Measurements from ENCODE around the gene KLHL3.

KLHL3 gene

DNA sequence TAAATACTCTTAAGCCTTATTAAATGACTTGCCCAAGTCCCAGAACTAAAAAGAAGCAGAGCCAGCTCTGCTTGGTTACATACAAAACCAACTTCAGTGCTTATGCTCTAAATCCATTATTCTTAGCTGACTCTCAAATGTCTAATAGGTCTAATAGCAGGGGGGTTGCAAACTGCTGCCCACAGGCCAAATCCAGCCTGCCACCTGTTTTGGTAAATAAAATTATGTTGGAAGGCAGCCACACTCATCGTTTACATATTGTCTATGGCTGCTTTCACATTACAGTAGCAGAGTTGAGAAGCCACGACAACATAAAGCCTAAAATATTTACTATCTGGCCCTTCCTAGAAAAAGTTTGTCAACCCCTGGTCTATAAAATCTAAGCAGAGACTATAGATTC is 69.0 kb downstream of the KLHL3 start:
- in situ Hi-C loops (cut with MboI; ENCODE audit: low pct_unique_long_range_greater_than_20kb, low sequenced_read_pairs, unreplicated experiment) = loop anchor here (10.0 kb wide), 1 partner anchor 68 kb away; the partner anchor contains the start of gene KLHL3
- TF ChIP-seq, protein P1, sequence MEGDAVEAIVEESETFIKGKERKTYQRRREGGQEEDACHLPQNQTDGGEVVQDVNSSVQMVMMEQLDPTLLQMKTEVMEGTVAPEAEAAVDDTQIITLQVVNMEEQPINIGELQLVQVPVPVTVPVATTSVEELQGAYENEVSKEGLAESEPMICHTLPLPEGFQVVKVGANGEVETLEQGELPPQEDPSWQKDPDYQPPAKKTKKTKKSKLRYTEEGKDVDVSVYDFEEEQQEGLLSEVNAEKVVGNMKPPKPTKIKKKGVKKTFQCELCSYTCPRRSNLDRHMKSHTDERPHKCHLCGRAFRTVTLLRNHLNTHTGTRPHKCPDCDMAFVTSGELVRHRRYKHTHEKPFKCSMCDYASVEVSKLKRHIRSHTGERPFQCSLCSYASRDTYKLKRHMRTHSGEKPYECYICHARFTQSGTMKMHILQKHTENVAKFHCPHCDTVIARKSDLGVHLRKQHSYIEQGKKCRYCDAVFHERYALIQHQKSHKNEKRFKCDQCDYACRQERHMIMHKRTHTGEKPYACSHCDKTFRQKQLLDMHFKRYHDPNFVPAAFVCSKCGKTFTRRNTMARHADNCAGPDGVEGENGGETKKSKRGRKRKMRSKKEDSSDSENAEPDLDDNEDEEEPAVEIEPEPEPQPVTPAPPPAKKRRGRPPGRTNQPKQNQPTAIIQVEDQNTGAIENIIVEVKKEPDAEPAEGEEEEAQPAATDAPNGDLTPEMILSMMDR (IDR thresholded peaks at IDR 0.05; ENCODE audit: extremely low read depth, insufficient read depth, missing control alignments) = no peak
- no peak for DNase-seq (ENCODE audit: low spot score)

DNA sequence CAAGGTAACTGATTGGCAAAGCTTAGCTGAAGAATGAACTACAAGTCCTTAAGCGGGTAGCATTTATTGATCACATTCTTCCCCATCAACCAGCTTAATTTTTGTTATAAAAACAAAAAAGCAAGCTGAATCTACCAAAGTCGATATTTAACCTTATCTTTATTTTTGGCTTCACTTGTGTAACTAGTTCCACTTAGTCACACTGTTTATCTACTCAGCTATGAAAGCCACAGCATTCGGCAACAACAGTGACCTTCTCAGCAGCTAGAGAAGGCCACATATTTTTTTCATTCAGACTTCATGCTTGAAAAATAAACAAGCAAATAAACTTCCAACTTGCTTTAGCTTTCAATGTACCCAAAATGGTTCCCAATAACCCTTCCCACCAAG is 69.4 kb downstream of the KLHL3 start:
- no peak for DNase-seq (ENCODE audit: low spot score)
- TF ChIP-seq, protein P1 (IDR thresholded peaks at IDR 0.05; ENCODE audit: extremely low read depth, insufficient read depth, missing control alignments) = no peak
- in situ Hi-C loops (cut with MboI; ENCODE audit: low pct_unique_long_range_greater_than_20kb, low sequenced_read_pairs, unreplicated experiment) = loop anchor here (10.0 kb wide), 1 partner anchor 68 kb away; the partner anchor contains the start of gene KLHL3

DNA sequence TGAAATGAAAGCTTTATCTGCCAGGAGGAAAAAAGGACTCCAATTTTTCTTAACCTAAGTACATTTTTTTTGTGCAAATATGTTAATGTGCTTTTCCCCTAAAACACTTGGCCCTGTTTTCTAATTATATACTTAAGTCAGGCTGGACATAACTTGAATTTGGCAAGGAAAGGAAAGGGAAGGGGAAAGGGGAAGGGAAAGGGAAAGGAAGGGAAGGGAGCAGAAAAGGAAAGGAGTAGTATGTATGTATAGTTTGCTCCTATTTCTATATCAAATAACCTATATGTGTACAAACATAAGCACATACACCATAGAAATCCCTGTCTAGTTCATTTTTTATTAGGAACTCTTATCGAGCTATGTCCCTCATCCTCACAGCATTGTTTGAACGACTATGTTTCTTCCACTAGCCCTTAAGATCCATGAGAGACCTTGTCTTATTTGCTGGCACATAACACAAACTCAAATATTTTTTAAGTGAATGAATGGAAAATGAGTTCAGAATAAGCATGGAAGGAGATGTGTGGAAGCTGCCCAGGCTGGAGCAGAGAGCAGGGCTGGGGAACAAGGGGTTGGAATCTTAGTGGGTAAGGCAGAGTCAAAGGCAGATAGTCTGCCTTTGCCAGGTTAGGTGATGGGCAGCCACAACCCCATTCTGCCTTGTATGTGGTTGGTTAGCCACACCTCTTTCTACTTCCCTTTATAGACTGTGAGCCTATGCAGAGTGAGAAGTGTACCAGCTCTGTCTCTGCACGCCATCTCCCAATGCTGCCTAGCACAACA is 70.0 kb downstream of the KLHL3 start:
- in situ Hi-C loops (cut with MboI; ENCODE audit: low pct_unique_long_range_greater_than_20kb, low sequenced_read_pairs, unreplicated experiment) = loop anchor here (10.0 kb wide), 1 partner anchor 69 kb away; the partner anchor contains the start of gene KLHL3
- TF ChIP-seq, protein P1 (IDR thresholded peaks at IDR 0.05; ENCODE audit: extremely low read depth, insufficient read depth, missing control alignments) = no peak
- DNase-seq (ENCODE audit: low spot score) = peak; percentile 64

DNA sequence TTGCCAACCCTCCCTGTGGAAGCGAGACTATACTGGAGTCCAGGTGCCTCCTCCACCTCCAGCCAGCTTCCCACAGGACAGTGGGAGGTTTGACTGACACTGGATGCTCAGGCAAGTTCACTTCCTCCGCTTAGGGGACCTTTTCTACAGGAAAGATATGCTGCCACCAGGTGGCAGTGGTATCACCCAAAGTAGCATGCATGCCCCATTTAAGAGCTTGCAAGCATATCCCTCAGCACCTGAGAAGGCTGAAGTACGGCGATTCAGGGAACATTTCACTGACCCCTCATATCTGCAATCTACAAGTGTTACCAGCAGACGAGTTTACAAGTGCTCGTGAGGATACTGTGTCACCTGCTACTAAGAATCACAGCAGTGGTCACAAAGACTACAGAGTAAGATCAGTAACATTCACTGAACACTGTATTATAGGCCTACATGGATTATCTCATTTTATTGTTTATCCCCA is 75.5 kb downstream of the KLHL3 start:
- in situ Hi-C loops (cut with MboI; ENCODE audit: low pct_unique_long_range_greater_than_20kb, low sequenced_read_pairs, unreplicated experiment) = loop anchor here (10.0 kb wide), 1 partner anchor 74 kb away; the partner anchor contains the start of gene KLHL3
- DNase-seq (ENCODE audit: low spot score) = peak; percentile 59
- TF ChIP-seq, protein P1 (IDR thresholded peaks at IDR 0.05; ENCODE audit: extremely low read depth, insufficient read depth, missing control alignments) = peak; percentile 79

DNA sequence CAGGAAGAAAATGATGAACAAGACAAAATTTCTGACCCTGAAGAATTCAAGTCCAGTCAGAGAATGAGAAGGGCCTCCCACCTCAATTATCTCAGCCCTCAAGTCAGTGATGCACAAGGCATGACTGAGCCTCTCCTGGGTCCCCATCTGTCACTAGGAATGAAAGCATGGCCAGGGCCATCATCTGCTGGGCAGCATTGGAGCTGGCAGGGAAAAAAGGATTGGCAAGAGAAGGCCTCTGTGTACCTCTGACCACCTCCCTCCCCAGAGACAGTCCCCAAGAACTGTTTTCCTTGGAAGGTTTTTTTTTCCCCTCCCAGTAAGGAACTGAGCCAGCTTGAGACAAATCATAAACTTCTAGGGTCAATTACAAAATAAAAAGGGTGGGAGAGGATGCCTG is 76.7 kb downstream of the KLHL3 start:
- in situ Hi-C loops (cut with MboI; ENCODE audit: low pct_unique_long_range_greater_than_20kb, low sequenced_read_pairs, unreplicated experiment) = no loop called here
- TF ChIP-seq, protein P1 (IDR thresholded peaks at IDR 0.05; ENCODE audit: extremely low read depth, insufficient read depth, missing control alignments) = no peak
- no peak for DNase-seq (ENCODE audit: low spot score)

DNA sequence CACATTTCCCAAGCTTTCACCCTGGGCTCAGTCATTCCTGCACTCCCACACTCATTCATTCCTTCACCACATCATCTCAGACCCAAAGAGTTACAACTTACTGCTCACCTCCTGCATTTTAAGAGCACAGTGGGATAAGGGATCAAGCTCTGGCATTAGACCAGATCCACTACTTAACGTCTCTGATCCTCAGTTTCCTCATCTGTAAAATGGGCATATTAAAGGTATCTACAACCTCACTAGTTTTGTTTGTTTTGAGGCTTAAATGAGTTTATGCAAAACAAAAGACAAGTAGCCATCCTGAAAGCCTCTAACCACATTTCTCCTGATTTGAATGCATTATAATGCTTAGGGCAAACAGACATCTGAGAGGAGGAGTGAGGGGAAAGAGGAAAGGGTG is 77.6 kb downstream of the KLHL3 start:
- in situ Hi-C loops (cut with MboI; ENCODE audit: low pct_unique_long_range_greater_than_20kb, low sequenced_read_pairs, unreplicated experiment) = no loop called here
- TF ChIP-seq, protein P1 (IDR thresholded peaks at IDR 0.05; ENCODE audit: extremely low read depth, insufficient read depth, missing control alignments) = no peak
- no peak for DNase-seq (ENCODE audit: low spot score)
